HS-27A (cell line): ENCODE measurements around the gene TCF12.
"Not testable (repeated sequence)": the region's sequence is repeated elsewhere in the genome, so short reads cannot be mapped to it uniquely, and the experiment has no call there.

Experiments
- DNase-seq: peaks from one replicate; pipeline ENCODE4 v3.0.0-alpha.2; 2012; ENCODE audit warnings: low read depth, missing footprints

TCF12 gene

GRCh38 chr15:56916825-56917477, 1.5 kb upstream of the TCF12 start:
- DNase-seq, result no peak

- DNase-seq, result no peak
Measured at GRCh38 chr15:56917652-56918045, 795 bp upstream of the TCF12 start.

- DNase-seq, result no peak
Measured at GRCh38 chr15:56919031-56919608, 676 bp downstream of the TCF12 start.

GRCh38 chr15:56919609-56920366, 1.3 kb downstream of the TCF12 start:
- DNase-seq, result no peak

- DNase-seq, result no peak
Measured at GRCh38 chr15:56920367-56920627, 1.9 kb downstream of the TCF12 start.

GRCh38 chr15:56923174-56923591, 4.7 kb downstream of the TCF12 start:
- no peak for DNase-seq

- no peak for DNase-seq
Measured at GRCh38 chr15:56927816-56928215, 9.4 kb downstream of the TCF12 start.

- no peak for DNase-seq
Measured at GRCh38 chr15:56929399-56929798, 11.0 kb downstream of the TCF12 start.

GRCh38 chr15:56929933-56930332, 11.5 kb downstream of the TCF12 start:
- no peak for DNase-seq

GRCh38 chr15:56930669-56931313, 12.3 kb downstream of the TCF12 start:
- DNase-seq, result no peak

- no peak for DNase-seq
Measured at GRCh38 chr15:56931639-56932508, 13.4 kb downstream of the TCF12 start.

- not testable (repeated sequence) for DNase-seq
Measured at GRCh38 chr15:56932509-56932868, 14.0 kb downstream of the TCF12 start.

- no peak for DNase-seq
Measured at GRCh38 chr15:56933410-56933809, 15.0 kb downstream of the TCF12 start.

- no peak for DNase-seq
Measured at GRCh38 chr15:56933811-56934210, 15.4 kb downstream of the TCF12 start.

GRCh38 chr15:56934269-56934668, 15.8 kb downstream of the TCF12 start:
- no peak for DNase-seq

- no peak for DNase-seq
Measured at GRCh38 chr15:56936929-56937328, 18.5 kb downstream of the TCF12 start.

- DNase-seq, result no peak
Measured at GRCh38 chr15:56939257-56939656, 20.8 kb downstream of the TCF12 start.

GRCh38 chr15:56940388-56940787, 21.9 kb downstream of the TCF12 start:
- no peak for DNase-seq

GRCh38 chr15:56942118-56942517, 23.7 kb downstream of the TCF12 start:
- no peak for DNase-seq

GRCh38 chr15:56943403-56943802, 25.0 kb downstream of the TCF12 start:
- DNase-seq, result no peak

- no peak for DNase-seq
Measured at GRCh38 chr15:56944485-56944884, 26.0 kb downstream of the TCF12 start.

- no peak for DNase-seq
Measured at GRCh38 chr15:56946150-56946549, 27.7 kb downstream of the TCF12 start.
